Activated CD8-positive, alpha-beta T cell treated with anti-CD3 and anti-CD28 coated beads for 36 hours (primary cell): ENCODE results near the gene PPFIBP1. TPM values are rescaled to one million over a fixed set of nuclear protein-coding genes. Genes with fewer than 3 reads are reported as not detected.
A peak's percentile ranks its signal among the peaks of the same experiment; 100 is the strongest.

ENCODE experiments used
- ATAC-seq: fragments of 200-7000 bp; cut with Tn5 transposase; one replicate; pipeline ENCODE4 v1.10.0; 2021; ENCODE audit warnings: mild to moderate bottlenecking, moderate library complexity
- CTCF ChIA-PET: fragments of 350-600 bp; sonication (Branson Sonifier 250); formaldehyde crosslinking; loops from one replicate; lab custom pipeline; 2021; ENCODE audit warnings: antibody characterized with exemption; lab: Charles Lee
- POLR2A ChIA-PET: fragments of 350-600 bp; sonication (Branson Sonifier 250); formaldehyde crosslinking; loops from one replicate; lab custom pipeline; 2021; ENCODE audit warnings: antibody characterized with exemption; lab: Charles Lee
- DNase-seq: peaks from one replicate; pipeline ENCODE4 v3.0.0-alpha.2; 2020
- H3K27ac Mint-ChIP-seq: one replicate; pipeline ENCODE4 v1.8.0; 2021; ENCODE audit warnings: mild to moderate bottlenecking, mixed read lengths
- H3K27me3 Mint-ChIP-seq: one replicate; pipeline ENCODE4 v1.8.0; 2021; ENCODE audit warnings: mixed read lengths
- H3K36me3 Mint-ChIP-seq: one replicate; pipeline ENCODE4 v1.8.0; 2021; ENCODE audit warnings: low read depth, mixed read lengths
- H3K4me1 Mint-ChIP-seq: one replicate; pipeline ENCODE4 v1.8.0; 2021; ENCODE audit warnings: low read depth, mixed read lengths
- H3K4me3 Mint-ChIP-seq: one replicate; pipeline ENCODE4 v1.8.0; 2021; ENCODE audit warnings: mild to moderate bottlenecking, moderate library complexity, mixed read lengths
- H3K9me3 Mint-ChIP-seq: one replicate; pipeline ENCODE4 v1.8.0; 2021; ENCODE audit warnings: mixed read lengths
- CTCF ChIP-seq: fragments of 200-600 bp; IDR thresholded peaks from one replicate; pipeline ENCODE4 v1.8.0; 2022; ENCODE audit warnings: antibody characterized with exemption, mild to moderate bottlenecking
- intact Hi-C: fragments of 100-400 bp; cut with micrococcal nuclease; formaldehyde crosslinking; loops from one replicate; pipeline ENCODE4 v1.10.0; 2022
- total RNA-seq, 2 experiments: library from RNA; stranded (reverse); gene quantifications; one replicate each; pipeline ENCODE4 v1.2.3, GENCODE V29; 2021

PPFIBP1 gene
- total RNA-seq, 2 experiments from 2014 or later = 6.6 to 8.8 TPM

GRCh38 chr12:27517546-27517945 lies 6.5 kb upstream of the PPFIBP1 start:
- ChIA-PET CTCF (no interaction called here), POLR2A (no interaction called here)
- Mint-ChIP-seq H3K27ac (no peak overlapping the region), H3K4me1 (no peaks in the 10 kb centered on the region), H3K4me3 (no peak overlapping the region), H3K27me3 (peaks cover 19% of the 10 kb centered on the region), H3K36me3 (no peaks in the 10 kb centered on the region), H3K9me3 (no peaks in the 10 kb centered on the region)
- no peak for TF ChIP-seq CTCF
- no peak for ATAC-seq
- no peak for DNase-seq
- intact Hi-C loops = no loop called here

GRCh38 chr12:27517961-27518665 lies 5.9 kb upstream of the PPFIBP1 start:
- ChIA-PET POLR2A (no interaction called here), CTCF (interaction anchor here (1.0 kb wide), 1 partner anchor 15 kb away, joined by 3 read pairs; no protein-coding TSS in a partner anchor)
- H3K9me3 Mint-ChIP-seq = no peaks in the 10 kb centered on the region
- peaks cover 19% of the 10 kb centered on the region for H3K27me3 Mint-ChIP-seq
- peaks cover 2% of the 10 kb centered on the region for H3K4me1 Mint-ChIP-seq
- no peak overlapping the region for H3K27ac Mint-ChIP-seq
- no peak for TF ChIP-seq CTCF
- DNase-seq (no peak), ATAC-seq (no peak)
- no peak overlapping the region for H3K4me3 Mint-ChIP-seq
- intact Hi-C loops = no loop called here
- no peaks in the 10 kb centered on the region for H3K36me3 Mint-ChIP-seq

- H3K36me3 Mint-ChIP-seq = no peaks in the 10 kb centered on the region
- peaks cover 27% of the 10 kb centered on the region for H3K27me3 Mint-ChIP-seq
- no peak overlapping the region for H3K4me3 Mint-ChIP-seq
- ChIA-PET CTCF (no interaction called here), POLR2A (interaction anchor here (0.7 kb wide), 1 partner anchor 304 kb away, joined by 3 read pairs; no protein-coding TSS in a partner anchor)
- H3K27ac Mint-ChIP-seq = no peak overlapping the region
- DNase-seq (no peak), ATAC-seq (no peak)
- intact Hi-C loops = no loop called here
- H3K9me3 Mint-ChIP-seq = no peaks in the 10 kb centered on the region
- TF ChIP-seq CTCF = no peak
- peaks cover 17% of the 10 kb centered on the region for H3K4me1 Mint-ChIP-seq
These were observed 2.9 kb upstream of the PPFIBP1 start for GRCh38 chr12:27521066-27521465.

GRCh38 chr12:27521981-27522380 lies 2.0 kb upstream of the PPFIBP1 start:
- no peak overlapping the region for H3K27ac Mint-ChIP-seq
- no peak for TF ChIP-seq CTCF
- DNase-seq (no peak), ATAC-seq (no peak)
- ChIA-PET CTCF (interaction anchor here (3.4 kb wide), 1 partner anchor 88 kb away, joined by 16 read pairs; no protein-coding TSS in a partner anchor), POLR2A (interaction anchor here (0.7 kb wide), 1 partner anchor 10 kb away, joined by 3 read pairs; no protein-coding TSS in a partner anchor)
- H3K4me1 Mint-ChIP-seq = peaks cover 17% of the 10 kb centered on the region
- intact Hi-C loops = no loop called here
- peaks cover 23% of the 10 kb centered on the region for H3K27me3 Mint-ChIP-seq
- H3K9me3 Mint-ChIP-seq = no peaks in the 10 kb centered on the region
- no peak overlapping the region for H3K4me3 Mint-ChIP-seq
- no peaks in the 10 kb centered on the region for H3K36me3 Mint-ChIP-seq

- H3K36me3 Mint-ChIP-seq = no peaks in the 10 kb centered on the region
- H3K9me3 Mint-ChIP-seq = no peaks in the 10 kb centered on the region
- H3K4me3 Mint-ChIP-seq = peak overlapping the region; percentile 92
- CTCF ChIA-PET = interaction anchor here (0.9 to 3.4 kb wide), 8 partner anchors 20 to 298 kb away, joined by 3 to 16 read pairs (median 3); no protein-coding TSS in a partner anchor
- intact Hi-C loops = no loop called here
- peaks cover 18% of the 10 kb centered on the region for H3K27me3 Mint-ChIP-seq
- ATAC-seq = peak; percentile 1
- POLR2A ChIA-PET = interaction anchor here (0.7 to 1.5 kb wide), 5 partner anchors 10 to 144 kb away, joined by 3 to 6 read pairs (median 4); no protein-coding TSS in a partner anchor
- peak overlapping the region; percentile 89 for H3K27ac Mint-ChIP-seq
- TF ChIP-seq CTCF = no peak
- no peak for DNase-seq
- peaks cover 17% of the 10 kb centered on the region for H3K4me1 Mint-ChIP-seq
These were observed 733 bp upstream of the PPFIBP1 start for GRCh38 chr12:27523305-27523641.
